A549 (cell line): Measurements from ENCODE around the gene SNX3.

Source experiments
- CTCF ChIP-seq: fragments of >200 bp; sonication (Bioruptor Twin); formaldehyde crosslinking; IDR thresholded peaks from 3 replicates; pipeline ENCODE4 v1.5.1; 2016
- EP300 ChIP-seq, 2 experiments: fragments of >200 bp; sonication (Bioruptor Twin); formaldehyde crosslinking; IDR thresholded peaks; 2 replicates in 1 of 2; 3 replicates in 1 of 2; pipeline ENCODE4 v1.6.1; 2016 to 2017
- HDAC2 ChIP-seq: fragments of 200-600 bp; sonication (generic); IDR thresholded peaks from 2 replicates; pipeline ENCODE4 v1.6.1; 2016
- MAX ChIP-seq: IDR thresholded peaks from 2 replicates; pipeline ENCODE4 v1.6.1; 2012
- MAZ ChIP-seq: fragments of 150-350 bp; IDR thresholded peaks from 2 replicates; pipeline ENCODE4 v1.6.1; 2014; ENCODE audit warnings: antibody characterized with exemption, low read depth, low read length, borderline replicate concordance
- POLR2A ChIP-seq: IDR thresholded peaks from 2 replicates; pipeline ENCODE4 v1.6.1; 2012; ENCODE audit warnings: mild to moderate bottlenecking, low read length
- RAD21 ChIP-seq, 2 experiments: fragments of >200 bp in 1 of 2; sonication (Bioruptor Twin) in 1 of 2; formaldehyde crosslinking in 1 of 2; IDR thresholded peaks in 1 of 2; conservative IDR thresholded peaks in 1 of 2; 2 replicates in 1 of 2; 3 replicates in 1 of 2; pipeline ENCODE4 v1.6.1; 2012 to 2018; ENCODE audit warnings: inconsistent platforms in 1 of 2
- RCOR1 ChIP-seq: fragments of 150-350 bp; IDR thresholded peaks from 2 replicates; pipeline ENCODE4 v1.6.1; 2014; ENCODE audit warnings: antibody characterized with exemption, low read length, low read depth
- SMC3 ChIP-seq: fragments of >200 bp; sonication (Bioruptor Twin); formaldehyde crosslinking; IDR thresholded peaks from 3 replicates; pipeline ENCODE4 v1.6.1; 2018; ENCODE audit warnings: inconsistent platforms
- ZFP36 ChIP-seq: fragments of 450-650 bp; IDR thresholded peaks from 2 replicates; pipeline ENCODE4 v1.6.1; 2014; ENCODE audit warnings: borderline replicate concordance; ENCODE audit not compliant: partially characterized antibody

- TF ChIP-seq SMC3 = no peak
- TF ChIP-seq POLR2A = no peak
- TF ChIP-seq CTCF = no peak
- no peak for TF ChIP-seq RCOR1
- no peak for TF ChIP-seq HDAC2
- no peak for TF ChIP-seq EP300 (IDR thresholded peaks at IDR 0.05)
- TF ChIP-seq ZFP36 = no peak
- TF ChIP-seq MAX = no peak
- no peak for TF ChIP-seq MAZ
- no peak for TF ChIP-seq RAD21 (conservative IDR thresholded peaks at IDR 0.05 in 1 of 2, IDR thresholded peaks at IDR 0.05 in 1 of 2)
Observed at GRCh38 chr6:108170332-108171290, 90.2 kb downstream of the SNX3 start.
